Measurements from ENCODE around the gene MESP2.

Gene MESP2

GRCh38 chr15:89756897-89757296, 19.2 kb upstream of the MESP2 start:
- no peak for DNase-seq

- no peak for DNase-seq
Observed at GRCh38 chr15:89758283-89758682, 17.8 kb upstream of the MESP2 start.

- DNase-seq, result no peak
Observed at GRCh38 chr15:89758981-89759380, 17.2 kb upstream of the MESP2 start.

- no peak for DNase-seq
Observed at GRCh38 chr15:89759835-89760234, 16.3 kb upstream of the MESP2 start.

- DNase-seq, result peak; percentile 89
Observed at GRCh38 chr15:89760303-89761008, 15.7 kb upstream of the MESP2 start.

GRCh38 chr15:89761009-89761831, 14.9 kb upstream of the MESP2 start:
- no peak for DNase-seq

- DNase-seq, result no peak
Observed at GRCh38 chr15:89761929-89762328, 14.2 kb upstream of the MESP2 start.

GRCh38 chr15:89765694-89766093, 10.4 kb upstream of the MESP2 start:
- DNase-seq, result peak; percentile 42

- no peak for DNase-seq
Observed at GRCh38 chr15:89766357-89767311, 9.5 kb upstream of the MESP2 start.

GRCh38 chr15:89767411-89767915, 8.7 kb upstream of the MESP2 start:
- DNase-seq, result peak; percentile 54

- DNase-seq, result peak; percentile 51
Observed at GRCh38 chr15:89768071-89768500, 8.0 kb upstream of the MESP2 start.

GRCh38 chr15:89769366-89769765, 6.8 kb upstream of the MESP2 start:
- peak; percentile 5 for DNase-seq

GRCh38 chr15:89770041-89770440, 6.1 kb upstream of the MESP2 start:
- DNase-seq, result peak; percentile 28

- no peak for DNase-seq
Observed at GRCh38 chr15:89772932-89773583, 3.1 kb upstream of the MESP2 start.

GRCh38 chr15:89774492-89774891, 1.6 kb upstream of the MESP2 start:
- no peak for DNase-seq

- no peak for DNase-seq
Observed at GRCh38 chr15:89775815-89776214, 317 bp upstream of the MESP2 start.

GRCh38 chr15:89777073-89777751, 1.1 kb downstream of the MESP2 start:
- DNase-seq, result no peak

GRCh38 chr15:89777782-89778380, 1.7 kb downstream of the MESP2 start:
- DNase-seq, result no peak

GRCh38 chr15:89778861-89779260, 2.7 kb downstream of the MESP2 start:
- DNase-seq, result no peak

- DNase-seq, result no peak
Observed at GRCh38 chr15:89780601-89781000, 4.5 kb downstream of the MESP2 start.

GRCh38 chr15:89781055-89781454, 4.9 kb downstream of the MESP2 start:
- peak; percentile 61 for DNase-seq

Data from activated effector memory CD4-positive, alpha-beta T cell treated with anti-CD3 and anti-CD28 coated beads, Interleukin-2, amount 50 U/mL, for 16 hours (primary cell).